Liver (tissue), 9 donors: ENCODE data around the gene TEX30. TPM values are rescaled to one million over a fixed set of nuclear protein-coding genes. Genes with fewer than 3 reads are reported as not detected.
A peak's percentile ranks its signal among the peaks of the same experiment; 100 is the strongest.

ENCODE experiments used
- DNase-seq: peaks from one replicate; pipeline ENCODE4 v3.0.0-alpha.2; 2017; ENCODE audit warnings: low spot score
- H3K27ac ChIP-seq, 2 donors: one replicate each; pipeline ENCODE4 v1.7.0; 2013; ENCODE audit warnings: inconsistent platforms in 2 of 2, low read length in 2 of 2, control low read depth in 1 of 2, low read depth in 1 of 2, mild to moderate bottlenecking in 1 of 2
- H3K27me3 ChIP-seq, 4 donors: one replicate each; pipeline versions ENCODE4 v1.6.1 to v1.7.0; 2013; ENCODE audit warnings: low read length in 3 of 4, inconsistent platforms in 1 of 4, mild to moderate bottlenecking in 1 of 4, moderate library complexity in 1 of 4; ENCODE audit not compliant: control insufficient read depth in 4 of 4, insufficient read depth in 4 of 4
- H3K36me3 ChIP-seq, 4 donors: one replicate each; pipeline versions ENCODE4 v1.6.1 to v1.7.0; 2013; ENCODE audit warnings: low read length in 3 of 4, mild to moderate bottlenecking in 3 of 4, low read depth in 1 of 4, moderate library complexity in 1 of 4; ENCODE audit not compliant: control insufficient read depth in 4 of 4, insufficient read depth in 3 of 4
- H3K4me1 ChIP-seq, 4 donors: one replicate each; pipeline versions ENCODE4 v1.6.1 to v1.7.0; 2013; ENCODE audit warnings: low read length in 3 of 4, mild to moderate bottlenecking in 3 of 4, moderate library complexity in 1 of 4; ENCODE audit not compliant: control insufficient read depth in 4 of 4, insufficient read depth in 4 of 4
- H3K4me3 ChIP-seq, 3 donors: one replicate each; pipeline versions ENCODE4 v1.6.1 to v1.7.0; 2013; ENCODE audit warnings: low read length in 3 of 3, control low read depth in 1 of 3, low read depth in 1 of 3, mild to moderate bottlenecking in 1 of 3
- H3K9ac ChIP-seq, 2 donors: one replicate each; pipeline ENCODE4 v1.7.0; 2013; ENCODE audit warnings: low read length in 2 of 2, mild to moderate bottlenecking in 2 of 2, moderate library complexity in 2 of 2, control low read depth in 1 of 2, low read depth in 1 of 2
- H3K9me3 ChIP-seq, 4 donors: one replicate each; pipeline versions ENCODE4 v1.6.1 to v1.7.0; 2013; ENCODE audit warnings: low read length in 3 of 4; ENCODE audit not compliant: control insufficient read depth in 4 of 4
- ATF3 ChIP-seq: IDR thresholded peaks from 2 replicates; pipeline ENCODE4 v1.6.1; 2016; ENCODE audit warnings: antibody characterized with exemption
- CTCF ChIP-seq: fragments of 150-350 bp; IDR thresholded peaks from 2 replicates; pipeline ENCODE4 v1.5.1; 2017; ENCODE audit warnings: improper control_type of control experiment, low read depth, low read length; ENCODE audit not compliant: missing input control
- EGR1 ChIP-seq, 2 donors: IDR thresholded peaks; 2 replicates each; pipeline ENCODE4 v1.6.1; 2016 to 2018; ENCODE audit warnings: antibody characterized with exemption in 2 of 2, low read depth in 2 of 2
- GABPA ChIP-seq, 2 donors: IDR thresholded peaks in 1 of 2; conservative IDR thresholded peaks in 1 of 2; 2 replicates each; pipeline ENCODE4 v1.6.1; 2016; ENCODE audit warnings: antibody characterized with exemption in 2 of 2, mild to moderate bottlenecking in 1 of 2, moderate library complexity in 1 of 2
- HNF4A ChIP-seq, 2 donors: conservative IDR thresholded peaks; 2 replicates each; pipeline ENCODE4 v1.6.1; 2016; ENCODE audit warnings: antibody characterized with exemption in 2 of 2, mild to moderate bottlenecking in 2 of 2
- JUND ChIP-seq, 2 donors: IDR thresholded peaks; 2 replicates each; pipeline ENCODE4 v1.6.1; 2016; ENCODE audit warnings: antibody characterized with exemption in 2 of 2
- NR2F2 ChIP-seq: IDR thresholded peaks from 2 replicates; pipeline ENCODE4 v1.6.1; 2016; ENCODE audit warnings: antibody characterized with exemption
- RAD21 ChIP-seq, 2 donors: IDR thresholded peaks; 2 replicates each; pipeline ENCODE4 v1.6.1; 2016; ENCODE audit warnings: antibody characterized with exemption in 2 of 2, mild to moderate bottlenecking in 2 of 2
- RXRA ChIP-seq, 2 donors: IDR thresholded peaks; 2 replicates each; pipeline ENCODE4 v1.6.1; 2017 to 2018; ENCODE audit warnings: antibody characterized with exemption in 2 of 2, mild to moderate bottlenecking in 1 of 2
- SP1 ChIP-seq: IDR thresholded peaks from 2 replicates; pipeline ENCODE4 v1.6.1; 2018; ENCODE audit warnings: antibody characterized with exemption, mild to moderate bottlenecking
- TAF1 ChIP-seq: conservative IDR thresholded peaks from 2 replicates; pipeline ENCODE4 v1.6.1; 2016; ENCODE audit warnings: antibody characterized with exemption, mild to moderate bottlenecking
- YY1 ChIP-seq: IDR thresholded peaks from 2 replicates; pipeline ENCODE4 v1.6.1; 2016; ENCODE audit warnings: antibody characterized with exemption, mild to moderate bottlenecking
- WGBS: extraction: QIAGEN DNeasy Blood & Tissue Kit; methylation state at CpG from one replicate; pipeline ENCODE4 v1.1.7; 2013; 5-methylcytosine and 5-hydroxymethylcytosine counted together
- polyA plus RNA-seq, 2 donors: library from polyadenylated mRNA; stranded (reverse) in 1 of 2; unstranded in 1 of 2; fragments of 200-250 nt in 1 of 2; fragments of >200 nt in 1 of 2; fragmentation: Nextera tagmentation in 1 of 2; extraction: Ambion mirVana in 1 of 2; gene quantifications; one replicate each; pipeline versions ENCODE4 v1.2.1 to v1.2.3, GENCODE V29; 2013 to 2015
- total RNA-seq, 2 donors: library from RNA; depleted of rRNA; stranded (reverse); fragments of >200 nt; gene quantifications; one replicate each; pipeline ENCODE4 v1.2.3, GENCODE V29; 2014
- TF ChIP-seq, protein P1 (sequence below): IDR thresholded peaks from 2 replicates; pipeline ENCODE4 v1.6.1; 2016; ENCODE audit warnings: antibody characterized with exemption
- TF ChIP-seq, protein P2 (sequence below): IDR thresholded peaks from 2 replicates; pipeline ENCODE4 v1.6.1; 2016; ENCODE audit warnings: antibody characterized with exemption
- donor health status: healthy.
- donor health status: healthy.
- donor health status: healthy.
- donor health status: healthy.
- donor health status: healthy.

The TEX30 gene
- total and polyA plus RNA-seq, 4 donors, result 9.9 to 28.2 (median 12.2) TPM

- 92% methylated on average over 14 of the region's 14 CpGs for WGBS
- Histone ChIP-seq H3K9ac (no peak overlapping the region), H3K9me3 (no peaks in the 10 kb centered on the region), H3K27me3 (no peaks in the 10 kb centered on the region), H3K4me3 (no peak overlapping the region), H3K4me1 (peaks cover 8 to 31% (median 18%) of the 10 kb centered on the region in 4 donors), H3K36me3 (no peaks in the 10 kb centered on the region), H3K27ac (no peak overlapping the region)
- DNase-seq, result no peak
- TF ChIP-seq YY1, result no peak
- TF ChIP-seq JUND (IDR thresholded peaks at IDR 0.05), result no peak
- TF ChIP-seq GABPA (IDR thresholded peaks at IDR 0.05 in 1 of 2, conservative IDR thresholded peaks at IDR 0.05 in 1 of 2), result no peak
- no peak for TF ChIP-seq NR2F2
- TF ChIP-seq, protein P1, sequence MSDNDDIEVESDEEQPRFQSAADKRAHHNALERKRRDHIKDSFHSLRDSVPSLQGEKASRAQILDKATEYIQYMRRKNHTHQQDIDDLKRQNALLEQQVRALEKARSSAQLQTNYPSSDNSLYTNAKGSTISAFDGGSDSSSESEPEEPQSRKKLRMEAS, result no peak
- no peak for TF ChIP-seq EGR1 (IDR thresholded peaks at IDR 0.05; ENCODE audit: low read depth in 2 of 2)
- no peak for TF ChIP-seq ATF3
- no peak for TF ChIP-seq RAD21 (IDR thresholded peaks at IDR 0.05)
- no peak for TF ChIP-seq RXRA (IDR thresholded peaks at IDR 0.05)
- TF ChIP-seq, protein P2, sequence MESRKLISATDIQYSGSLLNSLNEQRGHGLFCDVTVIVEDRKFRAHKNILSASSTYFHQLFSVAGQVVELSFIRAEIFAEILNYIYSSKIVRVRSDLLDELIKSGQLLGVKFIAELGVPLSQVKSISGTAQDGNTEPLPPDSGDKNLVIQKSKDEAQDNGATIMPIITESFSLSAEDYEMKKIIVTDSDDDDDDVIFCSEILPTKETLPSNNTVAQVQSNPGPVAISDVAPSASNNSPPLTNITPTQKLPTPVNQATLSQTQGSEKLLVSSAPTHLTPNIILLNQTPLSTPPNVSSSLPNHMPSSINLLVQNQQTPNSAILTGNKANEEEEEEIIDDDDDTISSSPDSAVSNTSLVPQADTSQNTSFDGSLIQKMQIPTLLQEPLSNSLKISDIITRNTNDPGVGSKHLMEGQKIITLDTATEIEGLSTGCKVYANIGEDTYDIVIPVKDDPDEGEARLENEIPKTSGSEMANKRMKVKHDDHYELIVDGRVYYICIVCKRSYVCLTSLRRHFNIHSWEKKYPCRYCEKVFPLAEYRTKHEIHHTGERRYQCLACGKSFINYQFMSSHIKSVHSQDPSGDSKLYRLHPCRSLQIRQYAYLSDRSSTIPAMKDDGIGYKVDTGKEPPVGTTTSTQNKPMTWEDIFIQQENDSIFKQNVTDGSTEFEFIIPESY, result no peak
- no peak for TF ChIP-seq HNF4A (conservative IDR thresholded peaks at IDR 0.05)
- TF ChIP-seq SP1, result no peak
- no peak for TF ChIP-seq CTCF
- no peak for TF ChIP-seq TAF1
These were observed 1.3 kb upstream of the TEX30 start for GRCh38 chr13:102774591-102775520.

- no peak for DNase-seq
- TF ChIP-seq, protein P1, result peak; percentile 11
- no peak for TF ChIP-seq RXRA (IDR thresholded peaks at IDR 0.05)
- 78% methylated on average over 27 of the region's 27 CpGs for WGBS
- H3K9ac ChIP-seq, result peak overlapping the region; percentile 59 to 68
- H3K27me3 ChIP-seq, result no peaks in the 10 kb centered on the region
- H3K9me3 ChIP-seq, result no peaks in the 10 kb centered on the region
- no peaks in the 10 kb centered on the region for H3K36me3 ChIP-seq
- H3K4me3 ChIP-seq, result peak overlapping the region; percentile 85 to 94 (median 93)
- H3K4me1 ChIP-seq, result peaks cover 8 to 32% (median 21%) of the 10 kb centered on the region in 4 donors
- H3K27ac ChIP-seq, result peak overlapping the region; percentile 92 to 94
These were observed 605 bp upstream of the TEX30 start for GRCh38 chr13:102774214-102774568.
